Measurements from ENCODE around the gene SLC38A4.

GRCh38 chr12:46798056-46798455, 27.7 kb downstream of the SLC38A4 start:
- TF ChIP-seq POLR2AphosphoS5 (IDR thresholded peaks at IDR 0.05) (no peak), POLR2A (IDR thresholded peaks at IDR 0.05) (no peak), CTCF (IDR thresholded peaks at IDR 0.05) (no peak)
